A673 (cell line): ENCODE results near the gene FGGY. TPM values are rescaled to one million over a fixed set of nuclear protein-coding genes. Genes with fewer than 3 reads are reported as not detected.

Experiments used
- BruUV-seq: library from RNA; stranded (reverse); fragments of 400-500 nt; replicated peaks from 2 replicates; lab custom pipeline; 2021; lab: Mats Ljungman, UMichigan
- CTCF ChIA-PET: fragments of 300-600 bp; sonication (Branson Sonifier 250); formaldehyde crosslinking; loops from one replicate; lab custom pipeline; 2022; ENCODE audit warnings: antibody characterized with exemption; lab: Charles Lee
- POLR2A ChIA-PET: fragments of 300-600 bp; sonication (Branson Sonifier 250); formaldehyde crosslinking; loops from one replicate; lab custom pipeline; 2022; ENCODE audit warnings: antibody characterized with exemption; ENCODE audit not compliant: low non-redundant PET; lab: Charles Lee
- DNase-seq: peaks from one replicate; pipeline ENCODE4 v3.0.0-alpha.2; 2015; ENCODE audit warnings: low spot score
- H3K27ac ChIP-seq: fragments of 200-600 bp; sonication (generic); 2 replicates; pipeline ENCODE4 v1.5.1; 2016; ENCODE audit warnings: mixed run types, low read depth, mild to moderate bottlenecking, mixed read lengths, antibody characterized with exemption, low read length; ENCODE audit not compliant: poor library complexity, severe bottlenecking
- H3K27me3 ChIP-seq: fragments of 200-600 bp; sonication (generic); replicated peaks from 2 replicates; pipeline ENCODE4 v1.6.1; 2017; ENCODE audit warnings: mixed run types, low read depth, mild to moderate bottlenecking, mixed read lengths, antibody characterized with exemption, low read length; ENCODE audit not compliant: insufficient read depth, poor library complexity
- H3K36me3 ChIP-seq: fragments of 200-600 bp; sonication (generic); 2 replicates; pipeline ENCODE4 v1.6.1; 2016; ENCODE audit warnings: mixed run types, mild to moderate bottlenecking, mixed read lengths, antibody characterized with exemption, low read length; ENCODE audit not compliant: insufficient read depth, poor library complexity, severe bottlenecking
- H3K4me1 ChIP-seq: fragments of 200-600 bp; sonication (generic); 2 replicates; pipeline ENCODE4 v1.6.1; 2017; ENCODE audit warnings: mixed run types, mild to moderate bottlenecking, mixed read lengths, antibody characterized with exemption, low read length; ENCODE audit not compliant: insufficient read depth, poor library complexity, severe bottlenecking
- H3K4me3 ChIP-seq: fragments of 200-600 bp; sonication (generic); 2 replicates; pipeline ENCODE4 v1.5.1; 2016; ENCODE audit warnings: low read depth, mixed run types, mild to moderate bottlenecking, mixed read lengths, low read length; ENCODE audit not compliant: poor library complexity, severe bottlenecking
- H3K9me3 ChIP-seq: fragments of 200-600 bp; sonication (generic); 2 replicates; pipeline ENCODE4 v1.6.1; 2016; ENCODE audit warnings: mixed run types, low read depth, mild to moderate bottlenecking, mixed read lengths, antibody characterized with exemption, low read length; ENCODE audit not compliant: poor library complexity, severe bottlenecking
- EZH2 ChIP-seq: fragments of 200-600 bp; sonication (generic); IDR thresholded peaks from 2 replicates; pipeline ENCODE4 v1.6.1; 2017; ENCODE audit warnings: borderline replicate concordance, low read depth, mild to moderate bottlenecking, mixed read lengths, antibody characterized with exemption, low read length; ENCODE audit not compliant: poor library complexity, severe bottlenecking
- intact Hi-C: fragments of 100-400 bp; cut with micrococcal nuclease; formaldehyde crosslinking; loops from one replicate; pipeline ENCODE4 v1.10.0; 2022; ENCODE audit not compliant: unreplicated experiment
- total RNA-seq: library from RNA; stranded (reverse); gene quantifications from 2 replicates; pipeline ENCODE4 v1.2.3, GENCODE V29; 2021
- TF ChIP-seq, protein P1 (sequence below): fragments of 300-800, 200-600 bp; sonication (generic); conservative IDR thresholded peaks from 2 replicates; pipeline ENCODE4 v1.5.1; 2017; ENCODE audit warnings: low read depth, mild to moderate bottlenecking, antibody characterized with exemption, low read length, moderate library complexity, mixed read lengths

The FGGY gene
- total RNA-seq, 1 experiment from 2014 or later: 2.6 TPM

DNA sequence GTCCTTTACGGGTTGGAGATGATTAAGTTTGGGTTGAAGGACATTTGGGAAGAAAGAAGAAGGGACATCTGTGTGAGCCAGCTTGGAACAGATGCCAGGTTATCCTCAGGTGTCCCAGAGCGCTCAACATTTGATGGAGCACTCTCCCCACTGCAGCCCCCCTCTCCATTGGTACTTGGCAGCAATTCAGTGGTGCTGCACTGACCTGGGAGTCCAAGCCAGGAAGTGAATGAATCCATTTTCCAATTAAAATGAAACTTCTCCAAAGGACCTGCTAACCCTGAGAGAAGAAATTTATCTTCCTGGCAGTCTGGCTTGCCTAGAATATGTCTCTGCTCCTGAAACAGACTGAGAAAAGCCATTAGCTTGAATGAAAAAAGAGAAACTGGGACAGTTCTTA lies 67.1 kb downstream of the FGGY start:
- Histone ChIP-seq H3K4me1 (no peaks in the 10 kb centered on the region), H3K4me3 (no peak overlapping the region), H3K9me3 (no peaks in the 10 kb centered on the region), H3K27me3 (no peaks in the 10 kb centered on the region), H3K36me3 (no peaks in the 10 kb centered on the region), H3K27ac (no peak overlapping the region)
- intact Hi-C loops: no loop called here
- TF ChIP-seq, protein P1, sequence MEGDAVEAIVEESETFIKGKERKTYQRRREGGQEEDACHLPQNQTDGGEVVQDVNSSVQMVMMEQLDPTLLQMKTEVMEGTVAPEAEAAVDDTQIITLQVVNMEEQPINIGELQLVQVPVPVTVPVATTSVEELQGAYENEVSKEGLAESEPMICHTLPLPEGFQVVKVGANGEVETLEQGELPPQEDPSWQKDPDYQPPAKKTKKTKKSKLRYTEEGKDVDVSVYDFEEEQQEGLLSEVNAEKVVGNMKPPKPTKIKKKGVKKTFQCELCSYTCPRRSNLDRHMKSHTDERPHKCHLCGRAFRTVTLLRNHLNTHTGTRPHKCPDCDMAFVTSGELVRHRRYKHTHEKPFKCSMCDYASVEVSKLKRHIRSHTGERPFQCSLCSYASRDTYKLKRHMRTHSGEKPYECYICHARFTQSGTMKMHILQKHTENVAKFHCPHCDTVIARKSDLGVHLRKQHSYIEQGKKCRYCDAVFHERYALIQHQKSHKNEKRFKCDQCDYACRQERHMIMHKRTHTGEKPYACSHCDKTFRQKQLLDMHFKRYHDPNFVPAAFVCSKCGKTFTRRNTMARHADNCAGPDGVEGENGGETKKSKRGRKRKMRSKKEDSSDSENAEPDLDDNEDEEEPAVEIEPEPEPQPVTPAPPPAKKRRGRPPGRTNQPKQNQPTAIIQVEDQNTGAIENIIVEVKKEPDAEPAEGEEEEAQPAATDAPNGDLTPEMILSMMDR: no peak
- no peak for TF ChIP-seq EZH2
- no TSS peak for BruUV-seq
- DNase-seq: no peak
- CTCF ChIA-PET: no interaction called here
- POLR2A ChIA-PET: no interaction called here

DNA sequence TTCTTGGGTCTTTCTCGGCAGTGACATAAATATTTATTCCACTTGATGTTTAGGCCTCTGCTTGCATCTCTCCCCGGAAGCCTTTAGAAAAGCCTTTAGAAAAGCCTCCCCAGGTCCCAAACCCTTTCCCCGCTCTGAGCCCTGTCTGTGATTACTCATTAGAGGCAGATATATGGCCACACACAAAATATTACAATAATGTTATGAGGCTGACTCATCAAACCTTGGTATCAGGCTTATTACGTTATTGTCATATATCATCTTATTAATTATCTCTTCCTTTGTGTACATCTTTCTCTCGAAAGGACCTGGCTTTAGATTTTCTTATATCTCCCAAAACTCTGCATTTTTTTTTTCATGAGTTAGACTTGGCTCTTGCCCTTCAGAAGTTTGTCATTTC lies 69.5 kb downstream of the FGGY start:
- no peak for DNase-seq
- H3K4me1 ChIP-seq: no peaks in the 10 kb centered on the region
- ChIA-PET CTCF (no interaction called here), POLR2A (interaction anchor here (0.5 kb wide), 1 partner anchor 8 kb away, joined by 16 read pairs; no protein-coding TSS in a partner anchor)
- no peaks in the 10 kb centered on the region for H3K27me3 ChIP-seq
- intact Hi-C loops: no loop called here
- H3K36me3 ChIP-seq: no peaks in the 10 kb centered on the region
- H3K4me3 ChIP-seq: no peak overlapping the region
- no peak overlapping the region for H3K27ac ChIP-seq
- TF ChIP-seq, protein P1: no peak
- no peak for TF ChIP-seq EZH2
- BruUV-seq: no TSS peak
- no peaks in the 10 kb centered on the region for H3K9me3 ChIP-seq

DNA sequence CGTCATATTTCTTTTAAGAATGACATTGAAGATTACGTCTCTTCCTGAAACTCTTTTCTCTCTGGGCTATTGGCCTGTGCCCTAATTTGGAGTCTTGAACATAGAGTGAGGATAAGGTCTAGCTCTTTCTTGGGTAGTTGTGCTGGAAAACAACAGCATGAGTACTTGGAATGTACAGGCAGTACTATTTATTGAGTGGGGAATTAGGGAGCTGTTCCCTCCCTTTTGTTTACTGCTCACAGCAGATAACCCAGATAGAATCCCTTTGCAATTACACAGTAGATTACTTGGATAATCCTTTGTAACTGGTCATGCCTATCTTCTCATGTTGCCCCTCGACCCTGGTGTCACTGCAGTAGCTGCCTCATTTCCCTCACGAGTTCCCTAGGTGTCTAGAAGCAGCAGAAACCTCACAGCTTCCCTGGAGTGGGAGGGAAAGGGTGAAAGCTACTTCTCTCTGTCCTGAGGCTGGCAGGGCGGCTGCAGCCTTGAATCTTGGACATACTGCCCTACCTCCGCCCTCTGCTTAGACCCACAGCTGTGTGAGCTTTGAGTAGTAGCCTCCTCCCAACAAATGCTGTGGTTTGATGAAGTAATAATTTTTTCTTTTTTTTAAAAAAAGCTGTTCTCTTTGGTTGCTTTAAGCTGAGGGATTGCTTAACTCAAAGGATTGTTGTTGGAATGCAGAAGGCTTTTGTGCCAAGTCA lies 70.6 kb downstream of the FGGY start:
- Histone ChIP-seq H3K4me1 (no peaks in the 10 kb centered on the region), H3K4me3 (no peak overlapping the region), H3K36me3 (no peaks in the 10 kb centered on the region), H3K27me3 (no peaks in the 10 kb centered on the region), H3K9me3 (no peaks in the 10 kb centered on the region), H3K27ac (no peak overlapping the region)
- DNase-seq: no peak
- no TSS peak for BruUV-seq
- ChIA-PET CTCF (interaction anchor here (0.6 kb wide), 1 partner anchor 331 kb away, joined by 3 read pairs; no protein-coding TSS in a partner anchor), POLR2A (interaction anchor here (0.6 kb wide), 1 partner anchor 663 kb away, joined by 7 read pairs; no protein-coding TSS in a partner anchor)
- intact Hi-C loops: no loop called here
- TF ChIP-seq, protein P1: no peak
- TF ChIP-seq EZH2: no peak
